Measurements from ENCODE around the gene DNLZ.

Gene DNLZ

DNA sequence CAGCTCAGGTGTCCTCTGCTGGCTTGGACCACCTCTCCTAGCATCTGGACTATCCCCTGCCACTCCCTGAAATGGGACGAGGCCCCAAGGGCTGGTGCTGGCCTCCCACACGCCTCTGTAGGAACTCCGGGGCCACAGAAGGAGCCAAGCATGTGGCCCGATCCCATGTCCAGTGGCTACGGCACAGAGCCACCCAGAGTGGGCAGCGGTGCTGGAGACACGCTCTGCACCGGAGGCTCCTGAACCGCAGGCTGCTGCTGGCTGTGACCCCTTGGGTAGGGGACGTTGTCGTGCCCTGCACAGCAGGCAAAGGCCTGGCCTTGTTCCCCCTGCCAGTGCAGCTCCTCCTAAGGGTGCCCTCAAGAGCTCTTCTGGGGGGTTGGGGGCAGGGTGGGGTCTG, 16.3 kb upstream of the DNLZ start:
- Histone ChIP-seq H2AFZ (ENCODE audit: low read depth, low read length, severe bottlenecking) (no peak overlapping the region), H3K9ac (ENCODE audit: low read length) (no peak overlapping the region), H3F3A (ENCODE audit: insufficient read depth) (no peaks in the 10 kb centered on the region), H3K27ac (ENCODE audit: low read depth, low read length) (no peak overlapping the region), H3K4me2 (ENCODE audit: low read depth, low read length, poor library complexity, severe bottlenecking) (no peak overlapping the region), H3K27me3 (ENCODE audit: low read length) (no peaks in the 10 kb centered on the region), H3K9me3 (ENCODE audit: insufficient read depth, low read length) (no peaks in the 10 kb centered on the region), H4K20me1 (ENCODE audit: low read depth, low read length) (no peaks in the 10 kb centered on the region), H3K9me2 (replicated peaks; ENCODE audit: insufficient read depth, low read length) (no peaks in the 10 kb centered on the region), H3K4me3 (ENCODE audit: insufficient read depth, low read length, poor library complexity, severe bottlenecking) (no peak overlapping the region), H3K79me2 (ENCODE audit: insufficient read depth, low read length) (no peaks in the 10 kb centered on the region), H3K36me3 (ENCODE audit: low read length) (0 out of 2 replicates have a peak, but pooled peaks cover 4% of the 10 kb centered on the region)
- TF ChIP-seq, protein P1, sequence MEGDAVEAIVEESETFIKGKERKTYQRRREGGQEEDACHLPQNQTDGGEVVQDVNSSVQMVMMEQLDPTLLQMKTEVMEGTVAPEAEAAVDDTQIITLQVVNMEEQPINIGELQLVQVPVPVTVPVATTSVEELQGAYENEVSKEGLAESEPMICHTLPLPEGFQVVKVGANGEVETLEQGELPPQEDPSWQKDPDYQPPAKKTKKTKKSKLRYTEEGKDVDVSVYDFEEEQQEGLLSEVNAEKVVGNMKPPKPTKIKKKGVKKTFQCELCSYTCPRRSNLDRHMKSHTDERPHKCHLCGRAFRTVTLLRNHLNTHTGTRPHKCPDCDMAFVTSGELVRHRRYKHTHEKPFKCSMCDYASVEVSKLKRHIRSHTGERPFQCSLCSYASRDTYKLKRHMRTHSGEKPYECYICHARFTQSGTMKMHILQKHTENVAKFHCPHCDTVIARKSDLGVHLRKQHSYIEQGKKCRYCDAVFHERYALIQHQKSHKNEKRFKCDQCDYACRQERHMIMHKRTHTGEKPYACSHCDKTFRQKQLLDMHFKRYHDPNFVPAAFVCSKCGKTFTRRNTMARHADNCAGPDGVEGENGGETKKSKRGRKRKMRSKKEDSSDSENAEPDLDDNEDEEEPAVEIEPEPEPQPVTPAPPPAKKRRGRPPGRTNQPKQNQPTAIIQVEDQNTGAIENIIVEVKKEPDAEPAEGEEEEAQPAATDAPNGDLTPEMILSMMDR (IDR thresholded peaks at IDR 0.05; ENCODE audit: insufficient read depth, low read length, poor library complexity, severe bottlenecking), result no peak
- no peak for TF ChIP-seq EZH2phosphoT487 (conservative IDR thresholded peaks at IDR 0.05; ENCODE audit: low read length)

- H3K9me2 ChIP-seq (replicated peaks; ENCODE audit: insufficient read depth, low read length), result no peaks in the 10 kb centered on the region
- no peaks in the 10 kb centered on the region for H3K79me2 ChIP-seq (ENCODE audit: insufficient read depth, low read length)
- no peak overlapping the region for H2AFZ ChIP-seq (ENCODE audit: low read depth, low read length, severe bottlenecking)
- no peaks in the 10 kb centered on the region for H3K27me3 ChIP-seq (ENCODE audit: low read length)
- H3K9me3 ChIP-seq (ENCODE audit: insufficient read depth, low read length), result no peaks in the 10 kb centered on the region
- H3K4me3 ChIP-seq (ENCODE audit: insufficient read depth, low read length, poor library complexity, severe bottlenecking), result no peak overlapping the region
- no peak overlapping the region for H3K27ac ChIP-seq (ENCODE audit: low read depth, low read length)
- H3K4me2 ChIP-seq (ENCODE audit: low read depth, low read length, poor library complexity, severe bottlenecking), result no peak overlapping the region
- no peaks in the 10 kb centered on the region for H4K20me1 ChIP-seq (ENCODE audit: low read depth, low read length)
- H3F3A ChIP-seq (ENCODE audit: insufficient read depth), result no peaks in the 10 kb centered on the region
- TF ChIP-seq, protein P1 (IDR thresholded peaks at IDR 0.05; ENCODE audit: insufficient read depth, low read length, poor library complexity, severe bottlenecking), result no peak
- no peaks in the 10 kb centered on the region for H3K36me3 ChIP-seq (ENCODE audit: low read length)
- H3K9ac ChIP-seq (ENCODE audit: low read length), result no peak overlapping the region
These were observed 15.9 kb upstream of the DNLZ start for GRCh38 chr9:136379401-136379800.

DNA sequence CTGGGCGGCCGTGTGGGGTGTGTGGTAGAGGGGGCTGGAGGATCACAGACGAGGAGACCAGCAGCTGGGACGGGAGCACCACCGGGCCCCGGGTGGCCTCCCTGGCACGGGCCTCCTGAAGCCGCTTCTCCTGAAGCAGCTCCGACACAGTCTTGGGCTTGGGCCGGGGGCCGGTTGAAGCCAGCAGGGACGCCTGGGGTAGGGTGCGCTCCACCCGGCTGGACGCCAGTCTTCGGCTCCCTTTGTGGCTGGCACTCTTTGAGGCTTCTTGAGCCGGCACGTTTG, 15.4 kb upstream of the DNLZ start:
- Histone ChIP-seq H3K9ac (ENCODE audit: low read length) (no peak overlapping the region), H2AFZ (ENCODE audit: low read depth, low read length, severe bottlenecking) (no peak overlapping the region), H3F3A (ENCODE audit: insufficient read depth) (no peaks in the 10 kb centered on the region), H3K27me3 (ENCODE audit: low read length) (no peaks in the 10 kb centered on the region), H4K20me1 (ENCODE audit: low read depth, low read length) (no peaks in the 10 kb centered on the region), H3K9me3 (ENCODE audit: insufficient read depth, low read length) (no peaks in the 10 kb centered on the region), H3K79me2 (ENCODE audit: insufficient read depth, low read length) (no peaks in the 10 kb centered on the region), H3K36me3 (ENCODE audit: low read length) (no peaks in the 10 kb centered on the region), H3K4me2 (ENCODE audit: low read depth, low read length, poor library complexity, severe bottlenecking) (no peak overlapping the region), H3K4me3 (ENCODE audit: insufficient read depth, low read length, poor library complexity, severe bottlenecking) (no peak overlapping the region), H3K9me2 (replicated peaks; ENCODE audit: insufficient read depth, low read length) (no peaks in the 10 kb centered on the region), H3K27ac (ENCODE audit: low read depth, low read length) (no peak overlapping the region)
- TF ChIP-seq, protein P1 (IDR thresholded peaks at IDR 0.05; ENCODE audit: insufficient read depth, low read length, poor library complexity, severe bottlenecking), result no peak
- no peak for TF ChIP-seq EZH2phosphoT487 (conservative IDR thresholded peaks at IDR 0.05; ENCODE audit: low read length)
